ENCODE results near the gene OR2V1.

- TF ChIP-seq CTCF (IDR thresholded peaks at IDR 0.05 in 2 of 3, conservative IDR thresholded peaks at IDR 0.05 in 1 of 3; ENCODE audit: borderline replicate concordance in 1 of 3, insufficient read depth in 1 of 3, low read depth in 2 of 3, low read length in 2 of 3) (no peak), EZH2phosphoT487 (IDR thresholded peaks at IDR 0.05; ENCODE audit: borderline replicate concordance) (no peak), POLR2AphosphoS5 (IDR thresholded peaks at IDR 0.05; ENCODE audit: low read depth, low read length) (no peak), SRF (IDR thresholded peaks at IDR 0.05; ENCODE audit: low read depth) (no peak), ATF3 (IDR thresholded peaks at IDR 0.05) (no peak), POLR2A (IDR thresholded peaks at IDR 0.05; ENCODE audit: borderline replicate concordance, extremely low read depth, insufficient read depth, insufficient read length) (no peak), EZH2 (IDR thresholded peaks at IDR 0.05) (no peak)
Observed at GRCh38 chr5:181158869-181159268, 27.9 kb upstream of the OR2V1 start.
